ENCODE data around the gene TMEM187. TPM values are rescaled to one million over a fixed set of nuclear protein-coding genes. Genes with fewer than 3 reads are reported as not detected.

The TMEM187 gene
- total and polyA plus RNA-seq, 10 donors = 2.0 to 12.2 (median 5.6) TPM

DNA sequence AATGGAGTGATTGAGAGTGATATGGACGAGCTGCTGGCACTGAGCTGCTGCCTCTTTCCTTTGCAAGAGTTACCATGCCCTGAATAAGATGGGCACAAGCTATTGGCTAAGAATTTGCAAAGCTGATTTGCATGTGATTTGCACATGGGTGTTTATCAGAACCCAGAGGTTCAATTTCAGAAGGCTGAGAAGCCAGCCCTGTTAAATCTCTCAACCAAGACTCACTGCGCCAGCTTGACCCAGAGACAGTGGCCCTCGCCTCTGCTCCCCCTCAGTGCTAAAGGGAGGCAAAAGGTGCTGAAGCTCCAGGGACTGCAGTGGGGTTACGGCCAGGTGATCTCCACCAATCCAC lies 47.2 kb upstream of the TMEM187 start:
- H3K27ac ChIP-seq = peak overlapping the region; percentile 92 to 99 (median 97)
- DNase-seq = no peak

DNA sequence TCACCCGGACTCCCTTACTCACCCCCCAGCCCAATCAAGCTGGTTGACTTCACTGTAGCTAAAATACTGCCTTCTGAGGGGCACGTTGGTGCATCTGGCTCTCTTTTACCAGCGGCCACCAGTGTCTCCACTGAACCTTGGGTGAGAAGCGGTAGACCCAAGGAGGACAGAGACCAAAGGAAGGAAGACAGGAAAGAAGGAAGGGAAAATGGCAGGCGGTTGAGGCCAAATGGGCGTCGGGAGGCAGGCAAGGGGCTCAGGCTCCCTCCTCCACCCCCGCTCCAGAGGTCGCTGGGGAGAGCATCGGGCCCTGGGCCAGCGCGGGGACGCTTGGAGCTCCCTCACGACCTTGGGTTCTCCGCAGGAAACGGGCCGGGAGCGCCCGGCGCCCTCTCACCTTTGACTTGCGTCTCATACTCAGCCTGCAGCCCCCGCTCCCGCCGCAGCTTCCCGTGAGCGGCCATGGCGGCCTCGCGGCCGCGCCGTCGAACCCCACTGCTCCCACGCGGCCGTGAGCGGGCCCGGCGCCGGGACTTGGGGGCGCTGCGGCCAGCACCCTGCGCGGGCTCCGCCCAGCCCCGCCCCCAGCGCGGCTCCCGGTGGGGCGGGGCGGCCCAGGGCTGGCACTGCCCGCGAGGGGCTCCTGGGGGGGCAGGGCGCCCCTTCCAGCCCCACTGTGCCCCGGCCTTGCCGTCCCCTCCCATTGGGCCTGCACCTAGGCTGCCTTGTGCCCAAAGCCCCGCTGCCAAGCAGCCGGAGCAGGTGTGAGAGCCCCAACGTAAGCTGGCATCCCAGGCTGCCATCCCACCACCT lies 46.6 kb upstream of the TMEM187 start, which contains the start of gene ARHGAP4:
TSS of gene ARHGAP4 (minus strand) at position 526 of the 813 bp plus-strand sequence. CDS start at position 464, 62 bp downstream.
- Histone ChIP-seq H3K4me3 (peak within 1 kb of the TSS; percentile 34 to 71 (median 52)), H3K27me3 (replicated peaks in 1 of 7) (peaks cover 0 to 15% (median 0%) of the 10 kb centered on the region in 7 donors), H3K27ac (peak within 1 kb of the TSS; percentile 92 to 99 (median 97)), H3K36me3 (peaks cover 0 to 28% (median 4%) of the 10 kb centered on the region in 6 donors), H3K4me1 (peaks cover 19 to 91% (median 81%) of the 10 kb centered on the region in 6 donors), H3K9me3 (no peaks in the 10 kb centered on the region)
- WGBS, 5 donors = 3 to 42% (median 6%) methylated on average over 16 to 59 of the region's 59 CpGs
- TF ChIP-seq, protein P1, sequence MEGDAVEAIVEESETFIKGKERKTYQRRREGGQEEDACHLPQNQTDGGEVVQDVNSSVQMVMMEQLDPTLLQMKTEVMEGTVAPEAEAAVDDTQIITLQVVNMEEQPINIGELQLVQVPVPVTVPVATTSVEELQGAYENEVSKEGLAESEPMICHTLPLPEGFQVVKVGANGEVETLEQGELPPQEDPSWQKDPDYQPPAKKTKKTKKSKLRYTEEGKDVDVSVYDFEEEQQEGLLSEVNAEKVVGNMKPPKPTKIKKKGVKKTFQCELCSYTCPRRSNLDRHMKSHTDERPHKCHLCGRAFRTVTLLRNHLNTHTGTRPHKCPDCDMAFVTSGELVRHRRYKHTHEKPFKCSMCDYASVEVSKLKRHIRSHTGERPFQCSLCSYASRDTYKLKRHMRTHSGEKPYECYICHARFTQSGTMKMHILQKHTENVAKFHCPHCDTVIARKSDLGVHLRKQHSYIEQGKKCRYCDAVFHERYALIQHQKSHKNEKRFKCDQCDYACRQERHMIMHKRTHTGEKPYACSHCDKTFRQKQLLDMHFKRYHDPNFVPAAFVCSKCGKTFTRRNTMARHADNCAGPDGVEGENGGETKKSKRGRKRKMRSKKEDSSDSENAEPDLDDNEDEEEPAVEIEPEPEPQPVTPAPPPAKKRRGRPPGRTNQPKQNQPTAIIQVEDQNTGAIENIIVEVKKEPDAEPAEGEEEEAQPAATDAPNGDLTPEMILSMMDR (IDR thresholded peaks at IDR 0.05 in 8 of 11, conservative IDR thresholded peaks at IDR 0.05 in 3 of 11) = no peak
- peak in 2 of 3 donors; percentile 38 to 69 for TF ChIP-seq POLR2AphosphoS5 (IDR thresholded peaks at IDR 0.05)
- DNase-seq = peak; percentile 92
- intact Hi-C loops (cut with DNase I; ENCODE audit: low total_unique reads) = no loop called here

More for the DNA sequence above, 47.2 kb upstream of the TMEM187 start:
- 19 to 64% (median 36%) methylated on average over 2 to 4 of the region's 4 CpGs for WGBS, 5 donors
- TF ChIP-seq, protein P1 (IDR thresholded peaks at IDR 0.05 in 8 of 11, conservative IDR thresholded peaks at IDR 0.05 in 3 of 11) = no peak
- TF ChIP-seq POLR2AphosphoS5 (IDR thresholded peaks at IDR 0.05) (peak in 2 of 3 donors; percentile 48 to 82), POLR2A (IDR thresholded peaks at IDR 0.05) (peak in 1 of 3 donors; percentile 37)
- Histone ChIP-seq H3K27me3 (replicated peaks in 1 of 7) (peaks cover 0 to 18% (median 0%) of the 10 kb centered on the region in 7 donors), H3K4me1 (peaks cover 19 to 91% (median 81%) of the 10 kb centered on the region in 6 donors), H3K4me3 (peak overlapping the region; percentile 1 to 71 (median 52)), H3K36me3 (peaks cover 0 to 28% (median 6%) of the 10 kb centered on the region in 6 donors), H3K9me3 (no peaks in the 10 kb centered on the region)
- intact Hi-C loops (cut with DNase I; ENCODE audit: low total_unique reads) = no loop called here

DNA sequence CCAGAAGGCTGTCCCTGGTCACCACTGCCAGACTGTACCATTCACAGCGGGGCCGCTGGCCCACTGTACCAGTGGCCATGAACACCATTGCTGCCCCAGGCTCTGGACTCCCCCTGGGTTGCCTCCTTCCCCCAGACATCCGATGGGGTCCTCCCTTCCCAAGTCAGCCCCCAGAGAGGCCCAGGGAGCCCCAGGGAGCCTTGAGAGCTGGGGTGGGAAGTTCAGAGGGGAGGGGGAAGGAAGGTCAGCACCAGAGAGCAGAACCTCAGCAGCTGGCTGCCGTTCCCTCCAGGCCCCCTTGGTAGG lies 46.0 kb upstream of the TMEM187 start:
- H3K4me3 ChIP-seq = peak overlapping the region; percentile 34 to 71 (median 52)
- TF ChIP-seq, protein P1 (IDR thresholded peaks at IDR 0.05 in 8 of 11, conservative IDR thresholded peaks at IDR 0.05 in 3 of 11) = peak in 1 of 11 experiments; percentile 3
- TF ChIP-seq POLR2A (IDR thresholded peaks at IDR 0.05) = no peak
- peaks cover 0 to 10% (median 0%) of the 10 kb centered on the region in 7 donors for H3K27me3 ChIP-seq (replicated peaks in 1 of 7)
- H3K27ac ChIP-seq = peak overlapping the region; percentile 92 to 99 (median 97)
- H3K9me3 ChIP-seq = no peaks in the 10 kb centered on the region
- no peak for DNase-seq
- intact Hi-C loops (cut with DNase I; ENCODE audit: low total_unique reads) = no loop called here
- WGBS, 5 donors = 0 to 23% (median 13%) methylated on average over 3 to 4 of the region's 4 CpGs; no CpG with 5 or more reads in 1 of the 5 donors
- peaks cover 0 to 28% (median 2%) of the 10 kb centered on the region in 6 donors for H3K36me3 ChIP-seq
- H3K4me1 ChIP-seq = peaks cover 19 to 91% (median 77%) of the 10 kb centered on the region in 6 donors

Data from spleen (tissue), 11 donors.